GM23338 (cell line): ENCODE data around the gene GRK3. TPM values are rescaled to one million over a fixed set of nuclear protein-coding genes. Genes with fewer than 3 reads are reported as not detected.

ENCODE experiments used
- ATAC-seq: fragments of 200-7000 bp; cut with Tn5 transposase; 3 replicates; pipeline ENCODE4 v1.9.1; 2020
- DNase-seq: peaks from one replicate; pipeline ENCODE4 v3.0.0-alpha.2; 2015; ENCODE audit warnings: low spot score
- H2AFZ ChIP-seq: fragments of 200-600 bp; sonication (generic); 2 replicates; pipeline ENCODE4 v1.8.0; 2016; ENCODE audit warnings: antibody characterized with exemption, mild to moderate bottlenecking, moderate library complexity
- H3F3A ChIP-seq: fragments of 200-600 bp; sonication (generic); replicated peaks from 2 replicates; pipeline ENCODE4 v1.8.0; 2017; ENCODE audit warnings: antibody characterized with exemption, mixed run types, low read depth
- H3K27ac ChIP-seq: fragments of 200-600 bp; sonication (generic); 2 replicates; pipeline ENCODE4 v1.6.1; 2016; ENCODE audit warnings: low read depth
- H3K27me3 ChIP-seq: fragments of 200-600 bp; sonication (generic); 2 replicates; pipeline ENCODE4 v1.8.0; 2016; ENCODE audit warnings: mild to moderate bottlenecking, mixed run types, moderate library complexity; ENCODE audit not compliant: insufficient read depth
- H3K36me3 ChIP-seq: fragments of 200-600 bp; sonication (generic); 2 replicates; pipeline ENCODE4 v1.8.0; 2016; ENCODE audit warnings: mild to moderate bottlenecking; ENCODE audit not compliant: insufficient read depth
- H3K4me1 ChIP-seq: fragments of 200-600 bp; sonication (generic); 2 replicates; pipeline ENCODE4 v1.8.0; 2016; ENCODE audit warnings: mild to moderate bottlenecking, moderate library complexity; ENCODE audit not compliant: insufficient read depth
- H3K4me2 ChIP-seq: fragments of 200-600 bp; sonication (generic); 2 replicates; pipeline ENCODE4 v1.7.1; 2017; ENCODE audit warnings: mixed run types
- H3K4me3 ChIP-seq: fragments of 200-600 bp; sonication (generic); 2 replicates; pipeline ENCODE4 v1.6.1; 2016; ENCODE audit warnings: mixed run types
- H3K79me2 ChIP-seq: fragments of 200-600 bp; sonication (generic); replicated peaks from 2 replicates; pipeline ENCODE4 v1.8.0; 2017; ENCODE audit warnings: mild to moderate bottlenecking; ENCODE audit not compliant: insufficient read depth
- H3K9me2 ChIP-seq: fragments of 200-600 bp; sonication (generic); 2 replicates; pipeline ENCODE4 v1.8.0; 2017; ENCODE audit not compliant: insufficient read depth
- H4K20me1 ChIP-seq: fragments of 200-600 bp; sonication (generic); replicated peaks from 2 replicates; pipeline ENCODE4 v1.8.0; 2017; ENCODE audit warnings: mild to moderate bottlenecking; ENCODE audit not compliant: insufficient read depth
- H3K27ac Mint-ChIP-seq: 2 replicates; pipeline ENCODE4 v1.8.0; 2020; ENCODE audit warnings: inconsistent platforms, mild to moderate bottlenecking, moderate library complexity, mixed read lengths
- H3K27me3 Mint-ChIP-seq: 3 replicates; pipeline ENCODE4 v1.8.0; 2022; ENCODE audit warnings: low read depth, mild to moderate bottlenecking, moderate library complexity, mixed read lengths, inconsistent platforms; ENCODE audit not compliant: insufficient read depth, poor library complexity
- H3K36me3 Mint-ChIP-seq: 3 replicates; pipeline ENCODE4 v1.8.0; 2021; ENCODE audit warnings: low read depth, mild to moderate bottlenecking, inconsistent platforms, moderate library complexity, mixed read lengths
- H3K4me1 Mint-ChIP-seq: 3 replicates; pipeline ENCODE4 v1.8.0; 2020; ENCODE audit warnings: mild to moderate bottlenecking, inconsistent platforms, mixed read lengths
- H3K4me3 Mint-ChIP-seq: 3 replicates; pipeline ENCODE4 v1.8.0; 2021; ENCODE audit warnings: moderate library complexity, mild to moderate bottlenecking, inconsistent platforms, mixed read lengths
- H3K9me3 Mint-ChIP-seq: 3 replicates; pipeline ENCODE4 v1.8.0; 2020; ENCODE audit warnings: moderate library complexity, mild to moderate bottlenecking, inconsistent platforms, mixed read lengths
- CREB1 ChIP-seq: fragments of 250-450 bp; sonication (Bioruptor Pico); IDR thresholded peaks from 2 replicates; pipeline ENCODE4 v1.5.0; 2020; ENCODE audit warnings: low read depth, mild to moderate bottlenecking, moderate library complexity
- CTCF ChIP-seq, 2 experiments: fragments of 200-600 bp in 1 of 2; sonication (generic) in 1 of 2; conservative IDR thresholded peaks; 2 replicates each; pipeline versions ENCODE4 v1.5.1 to v1.6.1; 2016 to 2017; ENCODE audit warnings: antibody characterized with exemption in 2 of 2, low read depth in 2 of 2, mild to moderate bottlenecking in 2 of 2, moderate library complexity in 1 of 2
- ETS1 ChIP-seq: IDR thresholded peaks from 2 replicates; pipeline ENCODE4 v1.6.1; 2016; ENCODE audit warnings: antibody characterized with exemption
- EZH2phosphoT487 ChIP-seq: fragments of 200-600 bp; sonication (generic); IDR thresholded peaks from one replicate; pipeline ENCODE4 v1.8.1; 2018; ENCODE audit warnings: antibody characterized with exemption; ENCODE audit not compliant: unreplicated experiment
- JUNB ChIP-seq: IDR thresholded peaks from one replicate; pipeline ENCODE4 v1.6.1; 2016; ENCODE audit warnings: antibody characterized with exemption; ENCODE audit not compliant: unreplicated experiment
- POLR2AphosphoS5 ChIP-seq: IDR thresholded peaks from 2 replicates; pipeline ENCODE4 v1.6.1; 2016; ENCODE audit warnings: antibody characterized with exemption, low read depth
- REST ChIP-seq: IDR thresholded peaks from one replicate; pipeline ENCODE4 v1.6.1; 2018; ENCODE audit warnings: antibody characterized with exemption; ENCODE audit not compliant: unreplicated experiment
- STAT1 ChIP-seq: IDR thresholded peaks from one replicate; pipeline ENCODE4 v1.6.1; 2016; ENCODE audit warnings: antibody characterized with exemption; ENCODE audit not compliant: unreplicated experiment
- ZNF462 ChIP-seq: fragments of 250-450 bp; sonication (Bioruptor Pico); IDR thresholded peaks from 2 replicates; pipeline ENCODE4 v1.5.0; 2020; ENCODE audit warnings: mild to moderate bottlenecking, moderate library complexity
- polyA plus RNA-seq: library from polyadenylated mRNA; unstranded; fragments of >200 nt; fragmentation: Nextera tagmentation; extraction: Ambion mirVana; gene quantifications from 2 replicates; pipeline ENCODE4 v1.2.1, GENCODE V29; 2016
- total RNA-seq: library from RNA; depleted of rRNA; stranded (reverse); fragments of >200 nt; shearing (Covaris generic); gene quantifications from 2 replicates; pipeline ENCODE4 v1.2.3, GENCODE V29; 2014

GRK3 gene
- total and polyA plus RNA-seq, 2 experiments from 2014 or later: 6.0 to 25.3 TPM

GRCh38 chr22:25660336-25660735, 95.9 kb downstream of the GRK3 start:
- Histone ChIP-seq H3K79me2 (peaks cover 20% of the 10 kb centered on the region; the same call in 1 of the 2 replicates), H3K4me2 (no peak overlapping the region), H3K27ac (no peak overlapping the region), H3K4me1 (no peaks in the 10 kb centered on the region), H3K9me2 (no peaks in the 10 kb centered on the region; the same call in 1 of the 2 replicates), H3K4me3 (no peak overlapping the region), H3K27me3 (no peaks in the 10 kb centered on the region), H2AFZ (no peak overlapping the region), H4K20me1 (peaks cover 11% of the 10 kb centered on the region), H3F3A (no peaks in the 10 kb centered on the region), H3K36me3 (no peaks in the 10 kb centered on the region)
- H3K27ac Mint-ChIP-seq: no peak overlapping the region
- TF ChIP-seq EZH2phosphoT487: no peak
- no peak for TF ChIP-seq ETS1
- TF ChIP-seq STAT1: no peak
- TF ChIP-seq CREB1 (CRISPR knock-in tag): no peak
- no peak for TF ChIP-seq CTCF (conservative IDR thresholded peaks at IDR 0.05; ENCODE audit: low read depth in 2 of 2)
- no peaks in the 10 kb centered on the region for H3K36me3 Mint-ChIP-seq
- ATAC-seq (no peak), DNase-seq (no peak)
- no peak overlapping the region for H3K4me3 Mint-ChIP-seq
- H3K4me1 Mint-ChIP-seq: no peaks in the 10 kb centered on the region
- H3K27me3 Mint-ChIP-seq: peaks cover 3% of the 10 kb centered on the region
- no peaks in the 10 kb centered on the region for H3K9me3 Mint-ChIP-seq

GRCh38 chr22:25661073-25661472, 96.6 kb downstream of the GRK3 start:
- no peaks in the 10 kb centered on the region for H3F3A ChIP-seq
- no peaks in the 10 kb centered on the region for H3K9me3 Mint-ChIP-seq
- H3K9me2 ChIP-seq: no peaks in the 10 kb centered on the region; the same call in 1 of the 2 replicates
- peaks cover 20% of the 10 kb centered on the region; the same call in 1 of the 2 replicates for H3K79me2 ChIP-seq
- no peaks in the 10 kb centered on the region for H3K36me3 Mint-ChIP-seq
- no peak overlapping the region for H3K27ac ChIP-seq
- 0 out of 2 replicates have a peak, but pooled peaks cover 3% of the 10 kb centered on the region for H3K4me1 ChIP-seq
- no peaks in the 10 kb centered on the region; the same call in 2 of the 3 replicates for H3K4me1 Mint-ChIP-seq
- H2AFZ ChIP-seq: no peak overlapping the region
- H3K36me3 ChIP-seq: no peaks in the 10 kb centered on the region
- no peak overlapping the region for H3K27ac Mint-ChIP-seq
- no peak overlapping the region for H3K4me3 ChIP-seq
- ATAC-seq (no peak), DNase-seq (no peak)
- peaks cover 3% of the 10 kb centered on the region for H3K27me3 Mint-ChIP-seq
- H3K4me2 ChIP-seq: no peak overlapping the region
- H4K20me1 ChIP-seq: peaks cover 13% of the 10 kb centered on the region
- no peak overlapping the region for H3K4me3 Mint-ChIP-seq
- H3K27me3 ChIP-seq: no peaks in the 10 kb centered on the region
- no peak for TF ChIP-seq STAT1
- no peak for TF ChIP-seq POLR2AphosphoS5
- no peak for TF ChIP-seq ZNF462 (CRISPR knock-in tag)
- no peak for TF ChIP-seq REST
- TF ChIP-seq EZH2phosphoT487: no peak
- no peak for TF ChIP-seq JUNB
